Activated CD4-positive, alpha-beta T cell treated with anti-CD3 and anti-CD28 coated beads, Interleukin-2, Interleukin-6, amounts not matched to agents 100 ng/mL and 50 ng/mL, durations not matched to agents 16 hours and 8 hours (primary cell): ENCODE results near the gene VIT.

ENCODE experiments used
- DNase-seq: peaks from one replicate; pipeline ENCODE4 v3.0.0-alpha.2; 2020

VIT gene

GRCh38 chr2:36710858-36711515, 14.5 kb downstream of the VIT start:
- no peak for DNase-seq

- DNase-seq: no peak
These were observed 15.3 kb downstream of the VIT start for GRCh38 chr2:36711741-36712314.

DNA sequence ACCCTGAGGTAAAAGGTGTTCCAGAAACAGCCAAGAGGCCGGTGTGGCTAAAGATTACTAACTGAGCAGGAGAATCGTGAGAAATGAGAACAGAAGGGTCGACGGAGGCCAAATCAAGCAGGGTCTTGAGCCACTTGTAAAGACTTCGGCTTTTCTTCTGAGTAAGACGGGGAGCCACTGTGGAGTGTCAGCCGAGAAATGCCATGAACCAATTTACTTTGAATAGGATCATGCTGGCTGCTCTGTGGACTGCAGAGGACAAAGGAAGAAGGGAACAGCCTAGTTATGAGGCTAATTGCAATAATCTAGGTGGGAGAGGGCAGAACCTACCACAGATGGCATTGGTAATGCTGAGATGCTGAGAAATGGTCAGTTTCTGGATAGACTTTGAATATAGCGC, 16.8 kb downstream of the VIT start:
- no peak for DNase-seq

- no peak for DNase-seq
These were observed 19.6 kb downstream of the VIT start for GRCh38 chr2:36716111-36716510.

DNA sequence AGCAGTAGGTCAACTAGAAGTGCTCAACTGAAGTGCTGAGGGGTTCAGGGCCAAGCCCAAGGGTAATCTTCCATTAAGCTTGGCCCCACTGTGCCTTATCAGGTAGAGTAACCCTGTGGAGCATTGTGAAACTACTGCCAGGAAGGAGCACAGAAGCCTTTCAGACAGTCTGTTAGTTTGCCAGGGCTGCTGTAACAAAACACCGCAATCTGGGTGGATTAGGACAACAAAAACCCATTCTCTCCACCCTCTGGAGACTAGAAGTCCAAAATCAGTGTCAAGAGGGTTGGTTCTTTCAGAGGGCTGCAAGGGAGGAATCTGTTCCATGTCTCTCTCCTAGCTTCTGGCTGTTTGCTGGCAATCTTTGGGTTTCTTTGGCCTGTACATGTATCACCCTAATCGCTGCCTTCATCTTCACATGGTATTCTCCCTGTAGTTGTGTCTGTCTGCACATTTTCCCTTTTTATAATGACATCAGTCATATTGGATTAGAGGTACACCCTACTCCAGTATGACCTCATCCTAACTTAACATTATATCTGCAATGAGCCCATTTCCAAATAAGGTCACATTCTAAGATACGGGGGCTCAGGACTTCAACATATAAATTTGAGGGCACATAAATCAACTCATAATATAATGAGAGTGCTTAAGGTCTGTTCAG, 21.2 kb downstream of the VIT start:
- no peak for DNase-seq

DNA sequence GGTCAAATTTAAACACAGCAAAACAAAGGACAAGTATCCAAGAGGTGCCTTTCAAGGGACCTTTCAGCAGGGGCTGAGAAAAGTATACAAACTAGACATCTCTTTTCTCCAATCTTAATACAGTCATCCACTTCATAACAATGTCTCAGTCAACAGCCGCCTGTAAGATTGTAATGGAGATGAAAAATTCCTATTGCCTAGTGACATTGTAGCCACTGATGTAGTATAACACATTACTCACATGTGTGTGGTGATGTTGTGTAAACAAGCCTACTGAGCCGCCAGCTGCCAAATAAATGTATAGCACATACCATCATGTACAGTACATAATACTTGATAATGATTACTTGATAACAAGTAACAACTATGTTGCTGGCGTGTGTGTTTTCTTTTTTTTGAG, 31.0 kb downstream of the VIT start:
- no peak for DNase-seq

DNA sequence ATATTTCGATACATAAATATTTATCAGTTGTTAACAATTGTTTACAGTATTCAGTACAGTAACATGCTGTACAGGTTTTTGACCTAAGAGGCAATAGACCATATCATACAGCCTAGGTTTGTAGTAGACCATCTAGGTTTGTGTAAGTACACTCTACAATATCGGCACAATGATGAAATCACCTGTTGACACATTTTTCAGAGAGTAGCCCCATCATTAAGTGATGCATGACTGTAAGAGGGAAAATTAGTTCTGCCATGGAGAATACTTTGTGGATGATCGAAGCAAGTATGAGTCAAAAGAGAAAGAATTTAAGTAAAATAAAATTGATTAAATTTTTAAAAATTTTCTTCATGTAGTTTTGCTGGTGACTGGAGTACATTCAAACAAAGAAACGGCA, 32.6 kb downstream of the VIT start:
- DNase-seq: no peak

DNA sequence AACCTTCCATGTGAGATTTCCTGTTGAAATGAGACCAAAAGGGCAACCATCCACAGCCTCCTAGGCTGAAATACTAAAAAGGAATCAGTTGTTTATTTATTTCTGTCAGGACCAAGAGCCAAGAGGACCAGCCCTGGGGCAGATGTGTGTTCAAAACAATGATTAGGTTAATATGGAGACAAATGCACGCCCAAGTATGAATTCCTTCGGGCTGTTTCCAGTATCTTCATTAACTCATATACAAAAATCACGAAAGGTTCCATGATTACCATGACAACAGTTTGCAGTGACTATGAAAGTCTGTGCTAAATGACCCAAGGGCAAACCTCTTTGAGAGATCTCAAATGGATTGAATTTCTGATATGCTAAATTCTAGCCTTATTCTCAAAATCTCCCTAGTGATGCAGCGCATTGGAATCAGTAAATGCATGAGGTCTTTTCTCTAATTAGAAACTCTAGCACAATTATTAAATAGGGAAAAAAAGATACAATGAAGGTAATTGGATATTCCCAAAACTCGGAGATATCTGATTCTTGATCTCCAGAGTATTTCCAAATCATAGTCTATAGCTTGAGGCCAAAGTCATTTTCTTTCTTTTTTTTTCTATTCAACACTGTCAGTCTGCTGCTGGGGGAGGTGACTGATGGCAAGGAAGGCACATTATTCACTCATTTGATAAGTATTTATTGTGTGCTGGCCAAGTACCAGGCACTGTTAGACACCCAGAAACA, 35.6 kb downstream of the VIT start:
- DNase-seq: no peak

GRCh38 chr2:36732673-36733036, 36.1 kb downstream of the VIT start:
- no peak for DNase-seq

- DNase-seq: no peak
These were observed 36.7 kb downstream of the VIT start for GRCh38 chr2:36733215-36733614.

DNA sequence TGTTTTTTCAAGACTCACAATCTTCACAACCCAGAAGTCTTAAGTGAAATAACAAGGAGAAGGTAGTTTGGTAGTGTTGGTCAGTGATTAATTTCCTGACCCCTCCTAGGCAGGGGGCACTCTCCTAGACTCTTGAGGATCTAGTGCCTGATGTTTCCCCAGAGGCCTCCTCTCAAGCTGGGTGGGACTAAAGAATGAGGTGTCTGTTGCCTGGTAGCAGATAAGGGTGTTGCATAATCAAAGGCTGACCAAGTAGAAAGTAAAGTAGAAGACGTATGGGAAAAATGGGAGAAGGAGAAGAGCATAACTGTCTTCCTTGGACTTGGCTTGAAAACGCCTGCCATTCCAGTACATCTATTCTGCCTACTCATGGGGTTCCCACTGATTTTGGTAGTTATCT, 37.8 kb downstream of the VIT start:
- DNase-seq: no peak

DNA sequence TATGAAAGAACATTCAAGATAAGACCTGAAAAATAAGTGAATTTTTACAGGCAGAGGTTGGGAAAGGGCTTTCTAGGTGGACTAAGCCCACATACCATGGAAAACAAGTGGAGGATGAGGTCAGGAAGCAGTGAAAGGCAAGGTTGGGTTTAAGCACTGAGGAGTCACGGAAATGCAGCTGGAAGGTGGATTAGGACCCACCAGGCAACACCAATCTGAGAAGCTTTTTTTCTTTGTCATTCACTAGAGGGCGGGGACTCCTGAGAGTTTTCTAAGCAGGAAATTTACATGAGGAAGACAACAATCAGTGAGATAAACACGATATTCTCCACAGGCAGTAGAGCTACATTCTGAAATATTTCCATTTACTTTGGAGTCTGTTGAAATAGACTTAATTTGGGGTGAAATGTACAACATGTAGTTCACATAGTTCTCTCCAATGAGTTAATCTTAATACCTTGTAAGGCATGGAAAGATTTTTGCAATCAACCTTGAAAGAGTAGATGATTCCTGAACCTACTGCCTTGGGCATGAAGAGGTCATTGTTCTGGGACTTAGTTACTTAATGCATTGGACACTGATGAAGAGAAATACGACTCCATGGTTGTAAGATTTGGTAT, 40.7 kb downstream of the VIT start:
- no peak for DNase-seq

GRCh38 chr2:36740061-36740460, 43.6 kb downstream of the VIT start:
- no peak for DNase-seq

DNA sequence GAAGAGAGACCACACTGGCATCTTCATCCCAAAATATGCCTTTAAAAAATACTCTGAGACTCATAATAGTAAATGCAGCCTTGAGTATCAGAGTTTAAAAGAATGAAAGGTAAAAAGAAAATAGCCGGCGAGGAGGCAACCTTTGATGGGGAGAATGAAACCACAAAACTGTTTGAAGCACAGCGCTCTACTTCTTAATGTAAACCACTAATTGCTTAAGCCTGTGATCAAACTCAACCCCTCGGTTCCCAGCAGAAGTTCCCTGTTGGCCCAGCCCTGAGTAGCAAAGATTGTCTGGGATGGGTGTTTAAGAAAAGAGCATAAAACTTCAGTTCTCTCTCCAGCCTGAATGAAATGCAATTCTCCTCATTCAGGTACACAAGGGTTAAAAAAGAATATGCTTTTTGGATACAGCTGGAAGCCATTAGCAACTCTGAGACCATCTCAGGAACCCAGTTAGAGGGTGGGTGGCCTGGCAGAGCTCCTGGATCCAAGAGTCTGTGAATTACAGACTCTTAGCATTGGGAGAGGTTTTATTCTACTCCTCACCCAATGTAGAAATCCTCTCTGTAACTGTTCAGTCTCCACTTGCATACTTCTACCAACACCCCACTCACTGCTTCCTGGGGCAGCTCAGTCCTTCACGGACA, 44.8 kb downstream of the VIT start:
- no peak for DNase-seq

GRCh38 chr2:36743954-36744353, 47.4 kb downstream of the VIT start:
- no peak for DNase-seq

- no peak for DNase-seq
These were observed 51.7 kb downstream of the VIT start for GRCh38 chr2:36748166-36748565.

DNA sequence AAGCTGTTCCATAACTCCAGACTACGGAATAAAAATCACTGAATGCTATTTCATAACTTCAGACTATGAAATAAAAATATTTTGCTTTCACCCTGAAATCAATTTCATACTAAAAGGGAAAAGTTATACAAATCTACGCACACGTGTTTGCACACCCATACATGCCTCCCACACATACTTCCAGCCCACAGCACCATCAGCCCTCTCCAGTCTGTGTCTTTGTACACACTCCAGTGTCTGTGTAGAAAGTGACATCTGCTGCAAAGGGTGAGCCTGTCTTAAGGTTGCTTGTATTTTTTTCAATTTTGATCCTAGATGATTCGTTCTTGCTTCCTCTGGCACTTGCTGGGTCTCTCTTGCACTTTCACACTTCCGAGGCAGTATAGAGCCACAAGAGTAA, 53.6 kb downstream of the VIT start:
- DNase-seq: no peak

DNA sequence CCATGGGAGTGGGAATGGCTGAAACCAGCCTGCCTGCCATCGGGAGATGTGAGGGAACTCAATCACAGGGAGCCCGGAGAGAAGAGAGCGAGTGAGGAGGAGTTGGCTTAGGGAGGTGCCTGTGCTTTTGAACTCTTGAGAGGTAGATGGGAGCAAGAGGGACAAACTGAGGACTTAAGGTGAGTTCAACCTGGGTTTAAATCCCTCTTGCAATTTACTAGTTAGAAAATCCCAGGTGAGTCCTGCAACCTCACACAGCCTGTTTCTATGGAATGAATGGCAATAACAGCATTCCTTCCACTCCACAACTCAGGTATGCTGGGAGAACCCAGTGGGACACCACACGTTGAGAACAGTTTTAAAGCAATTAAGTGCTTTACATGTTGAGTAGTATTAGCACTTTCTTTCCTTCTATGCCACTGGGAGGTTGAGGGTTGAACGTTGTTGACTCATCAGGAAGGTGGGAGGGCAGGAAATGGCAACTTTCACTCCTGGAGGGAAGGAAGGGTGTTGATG, 57.3 kb downstream of the VIT start:
- DNase-seq: no peak

- no peak for DNase-seq
These were observed 58.1 kb downstream of the VIT start for GRCh38 chr2:36754578-36754977.

DNA sequence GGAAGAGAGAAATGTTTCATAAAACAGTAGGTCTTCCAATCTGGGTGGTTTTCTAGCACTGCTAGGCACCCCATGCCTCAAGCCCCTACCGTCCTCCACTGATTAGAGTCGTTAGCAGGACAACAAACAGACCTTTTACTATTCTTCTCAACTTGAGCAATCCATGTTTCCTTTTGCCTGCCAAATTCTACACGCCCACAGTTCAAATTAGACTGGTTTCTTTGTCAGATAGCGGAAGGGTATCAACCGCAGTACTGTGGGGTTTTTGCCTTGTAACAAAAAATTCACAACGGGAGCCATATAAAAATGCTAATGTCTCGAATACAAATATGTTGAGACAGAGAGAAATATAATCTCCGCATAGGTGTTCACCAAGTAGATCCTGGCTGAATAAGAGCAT, 59.9 kb downstream of the VIT start:
- no peak for DNase-seq

GRCh38 chr2:36762764-36763490, 66.4 kb downstream of the VIT start:
- DNase-seq: no peak

DNA sequence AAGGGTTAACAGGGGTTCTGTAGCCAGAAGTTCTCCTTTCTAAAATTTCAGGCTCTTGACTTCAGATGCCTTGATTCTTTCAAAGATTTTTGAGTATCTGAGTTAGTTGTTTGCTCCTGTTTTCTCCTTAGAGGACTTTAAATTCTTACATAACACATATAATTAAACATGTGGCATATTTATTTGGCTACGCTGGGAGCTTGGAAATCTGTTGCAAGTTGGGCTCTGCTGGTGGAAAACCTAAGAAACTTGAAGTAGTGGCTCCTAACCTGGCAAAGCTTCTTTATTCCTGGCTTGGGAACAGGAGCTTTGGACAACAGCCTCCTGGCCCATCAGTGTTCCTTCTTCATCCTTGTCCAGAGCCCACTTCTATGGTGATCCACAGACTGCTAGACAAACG, 72.6 kb downstream of the VIT start:
- DNase-seq: no peak
